GM21360 (cell line): ENCODE results near the gene MRPL41.
A peak's percentile ranks its signal among the peaks of the same experiment; 100 is the strongest.
"Not testable (repeated sequence)": the region's sequence is repeated elsewhere in the genome, so short reads cannot be mapped to it uniquely, and the experiment has no call there.

Experiments used
- ATAC-seq: cut with Tn5 transposase; IDR thresholded peaks from one replicate; pipeline ENCODE4 v1.9.1; 2021; ENCODE audit warnings: mild to moderate bottlenecking, moderate library complexity; ENCODE audit not compliant: unreplicated experiment

MRPL41 gene

GRCh38 chr9:137550958-137551263 is 768 bp upstream of the MRPL41 start:
- ATAC-seq = not testable (repeated sequence)

GRCh38 chr9:137552022-137552768 is 516 bp downstream of the MRPL41 start:
- no peak for ATAC-seq

- not testable (repeated sequence) for ATAC-seq
These were observed 2.0 kb downstream of the MRPL41 start for GRCh38 chr9:137553654-137554053.

GRCh38 chr9:137554349-137554748 is 2.7 kb downstream of the MRPL41 start:
- ATAC-seq = no peak

GRCh38 chr9:137555179-137555578 is 3.5 kb downstream of the MRPL41 start:
- ATAC-seq = no peak

- ATAC-seq = no peak
These were observed 4.6 kb downstream of the MRPL41 start for GRCh38 chr9:137556069-137556838.

GRCh38 chr9:137558127-137558526 is 6.4 kb downstream of the MRPL41 start:
- ATAC-seq = no peak

GRCh38 chr9:137564134-137564533 is 12.5 kb downstream of the MRPL41 start:
- no peak for ATAC-seq

- ATAC-seq = no peak
These were observed 13.2 kb downstream of the MRPL41 start for GRCh38 chr9:137564817-137565411.

- not testable (repeated sequence) for ATAC-seq
These were observed 16.8 kb downstream of the MRPL41 start for GRCh38 chr9:137568445-137568844.

- no peak for ATAC-seq
These were observed 18.0 kb downstream of the MRPL41 start for GRCh38 chr9:137569609-137570203.

- no peak for ATAC-seq
These were observed 18.9 kb downstream of the MRPL41 start for GRCh38 chr9:137570566-137570965.

GRCh38 chr9:137574192-137574591 is 22.5 kb downstream of the MRPL41 start:
- ATAC-seq = no peak

- no peak for ATAC-seq
These were observed 23.7 kb downstream of the MRPL41 start for GRCh38 chr9:137575364-137575715.

GRCh38 chr9:137575716-137576411 is 24.2 kb downstream of the MRPL41 start:
- no peak for ATAC-seq

- ATAC-seq = peak; percentile 78
These were observed 27.0 kb downstream of the MRPL41 start, which contains the start of gene DPH7 for GRCh38 chr9:137578518-137579258. Gene DPH7, minus strand, starts transcription at chr9:137578925. Its CDS starts 148 bp downstream, at chr9:137578777.

- no peak for ATAC-seq
These were observed 27.6 kb downstream of the MRPL41 start for GRCh38 chr9:137579259-137579604.

GRCh38 chr9:137580209-137580953 is 28.7 kb downstream of the MRPL41 start:
- no peak for ATAC-seq

GRCh38 chr9:137580954-137581322 is 29.3 kb downstream of the MRPL41 start:
- ATAC-seq = no peak
